NB4 (cell line): ENCODE measurements around the gene WARS2.

ENCODE experiments used
- POLR2A ChIP-seq: IDR thresholded peaks from 2 replicates; pipeline ENCODE4 v1.6.1; 2011; ENCODE audit warnings: mild to moderate bottlenecking; ENCODE audit not compliant: insufficient read length; ENCODE audit errors: extremely low read depth
- TF ChIP-seq, protein P1 (sequence below): IDR thresholded peaks from one replicate; pipeline ENCODE4 v1.5.1; 2012; ENCODE audit warnings: low read depth, low read length
- TF ChIP-seq, protein P2 (sequence below): IDR thresholded peaks from 2 replicates; pipeline ENCODE4 v1.6.1; 2011; ENCODE audit warnings: low read depth, low read length

DNA sequence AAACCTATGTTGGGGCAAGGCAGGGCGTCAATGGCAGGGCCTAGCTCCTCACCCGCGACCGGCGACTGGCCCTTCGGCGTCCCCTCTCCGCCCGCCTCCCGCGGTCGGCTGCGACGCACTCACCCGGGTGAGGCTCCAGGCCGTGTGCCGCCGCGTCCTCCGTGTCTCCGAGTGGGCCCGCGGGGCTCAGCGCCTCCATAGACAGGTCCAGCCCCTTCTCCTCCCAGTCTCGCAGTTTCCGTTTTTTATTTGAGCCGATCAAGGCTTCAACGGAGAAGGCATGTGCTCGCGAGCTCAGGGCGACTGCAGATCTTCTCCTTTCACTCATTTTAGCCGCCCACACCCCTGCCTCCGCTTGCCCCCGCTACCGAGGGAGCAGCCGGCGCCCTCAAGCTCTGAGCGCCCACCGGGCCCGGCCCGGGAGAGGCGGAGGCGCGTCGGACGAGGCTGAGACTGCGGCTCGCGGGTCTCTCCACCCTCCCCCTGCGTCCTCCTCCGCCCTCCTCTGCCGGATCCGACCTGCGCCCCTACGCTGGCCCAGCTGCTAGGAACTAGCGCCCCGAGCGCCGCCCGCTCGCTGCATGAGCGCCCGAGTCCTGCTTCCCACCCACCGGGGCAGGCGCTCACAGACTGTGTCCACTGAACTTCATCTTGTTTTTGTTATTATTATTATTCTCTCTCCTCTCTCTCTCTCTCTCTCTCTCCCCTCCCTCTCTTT lies 152.8 kb downstream of the WARS2 start:
- no peak for TF ChIP-seq POLR2A
- TF ChIP-seq, protein P1, sequence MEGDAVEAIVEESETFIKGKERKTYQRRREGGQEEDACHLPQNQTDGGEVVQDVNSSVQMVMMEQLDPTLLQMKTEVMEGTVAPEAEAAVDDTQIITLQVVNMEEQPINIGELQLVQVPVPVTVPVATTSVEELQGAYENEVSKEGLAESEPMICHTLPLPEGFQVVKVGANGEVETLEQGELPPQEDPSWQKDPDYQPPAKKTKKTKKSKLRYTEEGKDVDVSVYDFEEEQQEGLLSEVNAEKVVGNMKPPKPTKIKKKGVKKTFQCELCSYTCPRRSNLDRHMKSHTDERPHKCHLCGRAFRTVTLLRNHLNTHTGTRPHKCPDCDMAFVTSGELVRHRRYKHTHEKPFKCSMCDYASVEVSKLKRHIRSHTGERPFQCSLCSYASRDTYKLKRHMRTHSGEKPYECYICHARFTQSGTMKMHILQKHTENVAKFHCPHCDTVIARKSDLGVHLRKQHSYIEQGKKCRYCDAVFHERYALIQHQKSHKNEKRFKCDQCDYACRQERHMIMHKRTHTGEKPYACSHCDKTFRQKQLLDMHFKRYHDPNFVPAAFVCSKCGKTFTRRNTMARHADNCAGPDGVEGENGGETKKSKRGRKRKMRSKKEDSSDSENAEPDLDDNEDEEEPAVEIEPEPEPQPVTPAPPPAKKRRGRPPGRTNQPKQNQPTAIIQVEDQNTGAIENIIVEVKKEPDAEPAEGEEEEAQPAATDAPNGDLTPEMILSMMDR, result no peak
- TF ChIP-seq, protein P2, sequence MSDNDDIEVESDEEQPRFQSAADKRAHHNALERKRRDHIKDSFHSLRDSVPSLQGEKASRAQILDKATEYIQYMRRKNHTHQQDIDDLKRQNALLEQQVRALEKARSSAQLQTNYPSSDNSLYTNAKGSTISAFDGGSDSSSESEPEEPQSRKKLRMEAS, result no peak
